SW 1271 (cell line): ENCODE data around the gene GNAI1.
A peak's percentile ranks its signal among the peaks of the same experiment; 100 is the strongest.
"Not testable (repeated sequence)": the region's sequence is repeated elsewhere in the genome, so short reads cannot be mapped to it uniquely, and the experiment has no call there.

ENCODE experiments used
- DNase-seq, 2 experiments: peaks; one replicate each; lab custom pipeline; 2025; lab: John Stamatoyannopoulos, UW

Gene GNAI1

GRCh38 chr7:80132594-80132993, 2.0 kb upstream of the GNAI1 start:
- no peak for DNase-seq

DNA sequence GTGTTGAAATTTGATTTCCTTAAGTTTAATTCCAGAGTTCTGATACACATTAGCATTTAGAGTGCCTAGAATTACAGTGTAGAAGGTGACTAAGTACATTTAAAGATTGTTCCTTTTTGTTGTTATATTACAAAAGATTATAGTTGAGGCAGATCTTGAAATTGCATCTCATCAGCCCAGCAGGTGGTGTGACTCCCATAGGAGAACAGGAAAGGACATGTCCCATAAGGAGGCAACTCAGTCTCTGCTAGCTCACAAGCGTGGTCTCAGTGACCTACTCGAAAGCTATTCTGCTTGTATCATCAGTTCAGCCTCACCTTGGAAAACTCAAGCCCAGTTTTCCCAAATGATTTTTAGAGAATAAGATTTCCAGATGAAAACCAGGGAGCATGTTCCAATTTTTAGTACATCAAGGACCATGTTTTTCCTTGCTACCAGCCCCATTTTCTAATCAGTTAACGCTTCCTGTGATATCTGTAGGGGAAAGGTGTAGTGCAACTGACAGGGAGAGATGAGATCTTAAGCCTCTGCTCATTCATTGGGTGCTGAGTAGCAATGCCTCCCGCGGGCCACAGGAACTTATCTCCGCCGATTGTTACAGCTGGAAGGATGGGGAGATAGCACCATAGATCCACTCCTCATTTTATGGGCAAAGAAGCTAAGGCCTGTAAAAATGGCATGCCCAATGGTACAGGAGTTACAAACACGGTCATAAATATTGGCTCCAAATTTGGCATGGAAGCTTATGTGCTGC, 1.1 kb upstream of the GNAI1 start:
- DNase-seq: no peak

GRCh38 chr7:80134115-80134535, 506 bp upstream of the GNAI1 start:
- no peak for DNase-seq

DNA sequence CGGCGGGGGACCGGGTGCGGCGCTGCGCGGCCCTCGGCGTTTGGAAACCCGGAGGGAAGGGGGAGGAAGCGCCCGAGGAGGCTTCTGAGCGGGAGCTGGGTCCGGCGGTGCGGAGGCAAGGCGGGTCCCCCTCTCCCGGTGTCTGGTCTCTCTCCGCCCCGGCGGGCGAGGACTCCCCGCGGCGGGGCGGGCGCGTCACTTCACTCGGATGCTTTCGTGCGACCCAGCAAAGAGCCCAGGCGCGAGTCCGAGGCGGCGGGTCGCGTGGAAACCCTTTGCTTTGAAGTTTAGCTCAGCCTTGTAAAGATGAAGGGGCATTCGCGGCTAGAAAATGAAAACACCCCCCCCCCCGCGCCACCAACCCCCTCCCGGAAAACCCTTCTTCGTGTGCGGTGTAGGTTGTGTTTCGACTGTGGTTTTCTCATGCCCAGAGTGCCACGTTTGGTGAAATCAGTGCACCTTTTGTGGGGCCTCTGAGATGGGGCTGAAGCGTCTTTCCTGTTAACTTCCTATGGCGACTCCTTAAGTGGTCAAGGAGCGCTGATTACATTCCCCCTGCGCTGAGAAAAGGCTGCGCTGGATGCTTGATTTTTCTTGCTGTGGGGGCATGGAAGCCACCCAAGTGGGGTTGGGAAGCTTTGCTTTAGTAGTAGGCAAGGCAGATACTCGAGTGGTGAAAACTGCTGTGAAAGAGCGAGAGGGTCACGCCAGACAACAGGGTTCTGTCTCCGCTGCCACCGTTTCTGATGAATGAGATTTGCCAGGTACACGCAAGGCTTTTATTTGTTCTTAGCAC, 876 bp downstream of the GNAI1 start:
- peak in 1 of 2 experiments; percentile 25 for DNase-seq

DNA sequence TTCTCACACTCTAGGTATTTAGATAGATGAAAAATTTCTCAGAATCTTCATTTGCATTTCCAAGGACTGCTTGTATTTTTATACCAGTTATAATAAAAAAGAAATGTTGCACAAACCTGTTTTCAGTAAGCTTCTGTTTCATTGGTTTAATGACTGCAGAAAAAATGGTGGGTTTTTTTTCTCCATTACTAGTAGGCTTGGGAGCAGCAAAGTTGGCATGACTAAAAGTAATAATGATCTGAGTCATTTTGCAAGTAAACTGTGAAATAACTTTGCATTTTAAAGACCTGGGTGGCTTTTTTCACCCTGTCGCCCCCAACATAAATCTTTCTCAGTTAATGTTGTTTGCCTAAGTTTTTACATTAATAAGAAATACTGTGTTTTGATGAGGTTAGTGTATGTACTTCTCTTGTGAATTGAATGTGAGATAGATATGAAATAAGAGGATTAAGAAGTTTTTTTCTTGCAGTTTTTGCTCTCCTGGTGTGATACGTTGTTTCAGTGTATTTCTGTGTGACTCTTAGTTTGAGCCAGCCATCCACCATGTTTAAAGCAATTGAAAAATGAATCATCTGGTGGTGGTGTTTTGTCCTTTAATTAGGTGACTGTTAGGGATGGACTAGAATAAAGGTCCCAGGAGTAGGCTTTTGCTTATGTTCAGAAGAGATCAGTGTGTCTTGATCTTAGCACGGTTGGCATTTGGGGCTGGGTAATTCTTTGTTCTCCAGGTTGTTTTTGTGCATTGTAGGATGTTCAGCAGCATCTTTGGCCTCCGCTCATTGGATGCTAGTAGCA, 1.8 kb downstream of the GNAI1 start:
- no peak for DNase-seq

GRCh38 chr7:80137410-80137809, 2.8 kb downstream of the GNAI1 start:
- DNase-seq: no peak

- DNase-seq: no peak
Observed at GRCh38 chr7:80139236-80139635, 4.6 kb downstream of the GNAI1 start.

GRCh38 chr7:80140388-80140787, 5.8 kb downstream of the GNAI1 start:
- no peak for DNase-seq

- DNase-seq: no peak
Observed at GRCh38 chr7:80141376-80141775, 6.7 kb downstream of the GNAI1 start.

GRCh38 chr7:80142853-80143580, 8.4 kb downstream of the GNAI1 start:
- DNase-seq: no peak

DNA sequence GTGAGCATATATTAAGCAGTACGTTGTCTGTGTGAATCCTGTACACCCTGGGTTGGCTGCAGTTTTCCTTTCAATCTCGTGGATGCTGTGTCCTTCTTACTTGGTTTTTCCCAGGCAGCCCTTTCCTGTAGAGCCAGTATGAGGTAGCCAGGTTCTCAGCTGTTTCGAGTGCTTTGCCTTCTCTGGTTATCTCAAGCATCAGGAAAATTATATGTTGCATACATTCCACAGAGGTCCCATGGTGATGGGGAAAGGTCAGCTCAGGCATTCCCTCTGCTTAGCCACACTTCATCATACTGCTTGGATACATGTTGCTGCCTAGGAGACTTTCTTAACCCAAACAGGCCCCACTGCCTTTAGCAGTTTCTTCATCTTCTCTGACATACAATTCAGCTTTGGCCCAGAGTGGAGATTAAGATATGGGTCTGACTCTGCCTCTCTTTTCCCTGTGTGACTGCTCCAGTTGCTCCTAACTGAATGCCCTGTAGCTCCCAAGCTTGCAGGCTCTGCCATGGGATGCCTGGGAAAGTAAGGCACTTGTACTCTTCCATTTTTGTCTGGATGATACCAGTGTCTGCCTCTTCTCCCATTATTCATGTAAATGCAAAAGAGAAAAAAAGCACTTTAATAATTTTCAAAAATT, 11.3 kb downstream of the GNAI1 start:
- DNase-seq: no peak

DNA sequence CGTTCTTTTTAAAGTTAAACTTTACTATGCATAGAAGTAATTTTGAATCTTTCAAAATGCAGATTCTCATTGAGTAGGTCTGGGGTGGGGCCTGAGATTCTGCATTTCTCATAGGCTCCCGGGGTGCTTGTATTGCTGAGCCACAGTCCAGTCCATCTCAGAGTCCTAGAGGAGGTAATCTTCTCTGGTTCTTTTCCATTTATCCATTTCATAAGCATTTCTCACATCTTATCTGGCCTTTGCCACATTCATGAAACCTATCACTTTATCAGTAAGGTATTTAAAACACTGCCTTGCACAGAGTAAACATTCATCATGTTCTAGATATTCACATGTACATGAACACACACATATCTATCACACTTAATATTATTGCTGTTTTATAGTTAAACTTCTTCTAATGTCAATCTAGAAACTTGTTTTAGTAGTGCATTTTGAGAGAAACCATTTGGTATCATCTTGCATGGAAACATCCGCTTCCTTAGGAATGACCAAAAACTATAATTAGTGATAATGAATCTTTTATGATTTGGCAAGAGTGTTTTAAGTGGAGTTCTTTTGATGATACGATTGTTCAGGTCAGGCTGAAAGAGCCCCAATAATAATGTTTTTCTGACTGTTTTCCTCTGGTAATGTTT, 12.0 kb downstream of the GNAI1 start:
- DNase-seq: no peak

DNA sequence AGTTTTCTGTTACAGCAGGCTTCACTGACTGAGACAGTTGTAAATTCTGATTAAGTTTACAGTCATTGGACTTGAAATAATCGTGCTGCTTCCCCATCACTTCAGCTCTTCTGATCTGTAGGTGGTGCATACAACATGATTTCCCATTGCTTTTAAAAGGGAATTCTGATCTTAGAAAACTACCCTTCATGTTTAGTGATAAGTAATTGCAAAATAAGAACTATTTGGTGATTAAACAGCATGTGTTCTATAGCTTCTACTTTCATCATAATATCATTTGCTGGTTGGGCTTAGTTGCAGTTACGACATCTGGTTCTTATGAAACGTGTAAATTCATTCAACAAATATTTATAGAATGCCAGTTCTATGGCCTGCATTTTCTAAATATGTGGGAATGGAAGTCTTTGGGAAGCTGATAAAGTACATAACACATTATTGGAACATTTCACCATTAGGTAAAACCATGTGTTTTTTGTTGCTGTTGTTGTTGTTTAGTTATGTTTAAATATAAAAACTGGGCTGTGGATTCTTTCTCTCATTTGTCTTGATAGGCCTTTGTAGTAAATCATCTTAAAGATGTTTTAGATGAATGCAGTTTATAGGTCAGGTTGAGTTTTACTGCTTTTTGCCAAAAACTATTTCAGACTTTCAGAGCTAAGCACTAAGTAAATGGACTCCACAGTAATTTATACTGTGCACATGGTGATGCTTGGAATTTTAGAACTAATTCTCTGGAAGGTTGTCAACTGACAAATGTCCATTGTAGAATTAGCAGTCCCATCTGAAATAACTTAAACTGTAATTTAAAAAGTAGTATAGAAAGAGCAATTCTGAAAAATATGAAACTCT, 13.1 kb downstream of the GNAI1 start:
- DNase-seq: peak in 1 of 2 experiments; percentile 49

DNA sequence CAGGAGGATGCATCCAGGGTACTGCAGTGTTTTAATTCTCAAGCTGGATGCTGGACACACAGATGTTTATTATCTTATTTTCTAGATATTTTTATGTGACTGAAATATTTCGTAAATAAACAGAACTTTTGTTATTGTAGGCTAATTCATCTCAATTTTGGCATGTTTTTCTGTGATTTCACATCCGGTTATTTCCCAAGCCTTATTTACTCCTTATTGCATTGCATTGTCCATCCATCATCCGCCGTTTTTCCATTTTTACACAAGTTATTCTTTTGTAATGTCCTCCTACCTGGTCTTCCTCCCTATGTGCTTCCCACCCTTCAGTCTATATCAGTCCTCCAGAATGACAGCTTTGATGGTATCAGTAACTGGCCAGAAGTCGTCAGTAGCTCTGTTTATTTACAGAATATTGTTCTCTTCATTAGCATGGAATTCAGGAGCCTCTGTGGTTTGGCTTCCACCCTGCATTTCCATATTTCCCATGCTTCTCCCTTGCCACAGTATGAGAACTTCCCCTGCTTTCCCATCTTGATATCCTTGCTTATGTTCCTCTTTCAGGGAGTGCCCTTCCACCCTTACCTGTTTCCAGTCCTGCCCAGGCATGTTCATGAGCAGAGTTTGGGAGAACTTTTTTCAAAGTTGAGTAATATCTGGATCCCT, 16.1 kb downstream of the GNAI1 start:
- no peak for DNase-seq

- DNase-seq: no peak
Observed at GRCh38 chr7:80151274-80151665, 16.6 kb downstream of the GNAI1 start.

DNA sequence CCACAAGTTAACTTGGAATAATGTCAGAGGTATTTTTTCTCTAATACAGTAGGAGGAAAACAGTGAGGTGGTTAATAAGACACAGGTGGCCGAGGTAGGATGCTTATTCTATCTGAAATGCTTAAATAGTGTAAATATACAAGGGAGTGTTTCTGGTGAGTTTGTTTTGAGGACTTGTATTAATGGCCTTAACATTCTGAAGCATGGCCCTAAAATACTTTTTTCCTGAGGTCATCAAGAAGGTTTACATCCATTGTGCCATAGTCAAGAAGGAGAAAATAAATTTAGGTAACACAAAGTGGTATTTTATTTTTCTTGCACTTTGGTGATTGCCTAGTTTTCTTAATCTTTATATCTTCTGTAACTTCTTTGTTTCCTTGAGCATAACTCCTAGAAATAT, 18.8 kb downstream of the GNAI1 start:
- DNase-seq: no peak

GRCh38 chr7:80154656-80155333, 20.2 kb downstream of the GNAI1 start:
- no peak for DNase-seq

GRCh38 chr7:80155374-80155773, 20.7 kb downstream of the GNAI1 start:
- no peak for DNase-seq

DNA sequence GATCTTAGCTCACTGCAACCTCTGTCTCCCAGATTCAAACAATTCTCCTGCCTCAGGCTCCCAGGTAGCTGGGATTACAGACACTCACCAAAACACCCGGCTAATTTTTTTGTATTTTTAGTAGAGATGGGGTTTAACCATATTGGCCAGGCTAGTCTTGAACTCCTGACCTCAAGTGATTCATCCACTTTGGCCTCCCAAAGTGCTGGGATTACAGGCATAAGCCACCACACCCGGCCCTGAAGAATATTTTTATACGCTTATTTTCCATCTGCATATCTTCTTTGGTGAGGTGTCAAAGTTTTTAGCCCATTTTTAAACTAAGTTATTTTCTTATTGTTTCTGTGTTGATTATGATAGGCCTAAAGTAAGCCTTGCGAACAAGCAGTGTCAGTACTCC, 23.1 kb downstream of the GNAI1 start:
- not testable (repeated sequence) for DNase-seq
